NCI-H1048 (cell line): ENCODE data around the gene PTPRR.
"Not testable (repeated sequence)": the region's sequence is repeated elsewhere in the genome, so short reads cannot be mapped to it uniquely, and the experiment has no call there.

Source experiments
- DNase-seq: peaks from one replicate; lab custom pipeline; 2025; lab: John Stamatoyannopoulos, UW

The PTPRR gene

DNA sequence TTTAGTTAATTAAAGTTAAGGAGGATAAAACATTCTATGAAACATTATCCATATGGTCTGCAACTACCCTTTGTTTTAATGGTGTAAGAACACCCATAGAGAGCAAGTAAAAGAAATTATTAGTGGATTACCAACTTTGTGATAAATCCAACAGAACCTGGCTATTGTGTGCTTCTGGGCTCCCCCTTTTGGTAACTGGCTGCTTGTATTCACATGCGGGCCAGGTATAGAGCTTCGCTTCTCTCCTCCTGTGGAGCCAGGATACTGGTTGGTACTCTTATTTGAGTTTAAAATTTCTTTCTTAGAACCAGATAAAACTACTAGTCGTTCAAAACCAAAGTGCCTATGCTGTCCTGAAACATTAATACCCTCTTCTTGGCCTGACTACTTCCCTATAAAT, 81.0 kb downstream of the PTPRR start:
- no peak for DNase-seq

DNA sequence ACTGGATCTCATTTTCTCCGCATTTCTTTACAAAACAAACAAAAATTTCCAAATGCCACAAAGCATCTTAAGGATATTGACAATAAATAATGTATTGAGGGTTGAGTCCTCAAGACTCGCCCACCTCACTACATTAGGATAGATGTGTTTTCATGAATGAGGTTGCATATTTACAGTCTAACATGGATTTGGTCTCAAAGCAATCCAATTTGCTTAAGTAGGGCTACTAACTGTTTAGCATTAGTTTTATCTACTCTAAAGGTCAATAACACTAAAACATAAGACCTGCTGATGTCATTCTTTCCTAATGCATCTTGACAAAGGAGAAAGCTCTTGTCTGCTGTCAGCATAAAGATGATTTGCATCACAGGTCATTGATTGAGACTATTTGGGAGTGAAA, 82.4 kb downstream of the PTPRR start:
- no peak for DNase-seq

DNA sequence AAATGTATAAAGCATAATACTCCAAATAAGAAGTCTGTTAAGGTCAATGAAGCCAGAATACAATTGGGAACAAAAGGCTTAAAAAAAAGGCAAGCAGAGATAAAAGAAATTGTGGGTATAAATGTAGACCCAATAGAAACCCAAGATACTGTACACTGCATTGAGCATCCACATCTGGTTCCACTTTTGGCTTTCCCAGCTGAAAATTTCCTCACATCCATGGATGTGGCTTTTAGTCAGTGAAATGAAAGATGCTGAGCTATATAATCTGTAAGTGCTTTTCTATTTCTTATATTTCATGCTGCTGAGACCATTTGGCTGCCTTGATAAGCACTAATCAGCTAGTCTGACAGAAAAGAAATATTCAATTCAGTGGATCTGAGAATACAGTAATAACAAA, 83.5 kb downstream of the PTPRR start:
- DNase-seq = no peak

DNA sequence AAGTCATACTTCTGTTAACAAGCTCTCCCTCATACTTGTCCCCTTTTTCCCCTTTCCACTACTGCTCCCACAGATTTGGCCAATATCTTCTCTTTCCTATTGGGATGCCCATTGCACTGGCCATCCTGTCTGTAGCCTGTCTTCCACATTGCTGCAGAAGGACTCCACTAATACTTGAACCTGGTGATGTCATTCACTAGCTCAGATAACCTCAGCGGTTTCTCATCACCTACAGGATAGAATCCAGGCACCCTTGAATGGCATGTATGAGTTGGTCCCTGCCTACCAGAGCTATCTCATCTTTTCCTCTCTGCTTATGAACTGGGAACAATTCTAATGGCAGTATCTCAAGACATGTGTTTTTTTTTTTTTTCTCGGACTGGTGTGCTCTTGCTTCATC, 84.6 kb downstream of the PTPRR start:
- DNase-seq = no peak

DNA sequence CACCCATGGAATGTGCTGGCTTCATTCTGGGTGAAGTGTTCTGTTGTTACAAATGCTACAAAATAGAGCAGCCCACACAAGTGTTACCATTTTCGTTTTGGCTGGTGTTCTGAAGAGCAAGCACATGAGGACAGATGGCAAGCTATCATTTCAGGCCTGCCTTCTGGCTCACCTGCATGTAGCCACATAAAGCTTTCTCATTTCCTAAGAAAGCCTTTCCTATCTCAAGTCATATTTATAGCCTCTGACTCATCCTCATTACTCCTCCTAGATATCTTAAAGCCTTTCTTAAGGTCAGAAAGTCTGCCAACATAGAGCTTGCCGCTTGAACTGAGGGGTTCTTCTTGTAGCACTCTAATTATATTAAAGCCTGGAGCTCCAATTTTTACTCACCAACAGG, 89.0 kb downstream of the PTPRR start:
- DNase-seq = no peak

DNA sequence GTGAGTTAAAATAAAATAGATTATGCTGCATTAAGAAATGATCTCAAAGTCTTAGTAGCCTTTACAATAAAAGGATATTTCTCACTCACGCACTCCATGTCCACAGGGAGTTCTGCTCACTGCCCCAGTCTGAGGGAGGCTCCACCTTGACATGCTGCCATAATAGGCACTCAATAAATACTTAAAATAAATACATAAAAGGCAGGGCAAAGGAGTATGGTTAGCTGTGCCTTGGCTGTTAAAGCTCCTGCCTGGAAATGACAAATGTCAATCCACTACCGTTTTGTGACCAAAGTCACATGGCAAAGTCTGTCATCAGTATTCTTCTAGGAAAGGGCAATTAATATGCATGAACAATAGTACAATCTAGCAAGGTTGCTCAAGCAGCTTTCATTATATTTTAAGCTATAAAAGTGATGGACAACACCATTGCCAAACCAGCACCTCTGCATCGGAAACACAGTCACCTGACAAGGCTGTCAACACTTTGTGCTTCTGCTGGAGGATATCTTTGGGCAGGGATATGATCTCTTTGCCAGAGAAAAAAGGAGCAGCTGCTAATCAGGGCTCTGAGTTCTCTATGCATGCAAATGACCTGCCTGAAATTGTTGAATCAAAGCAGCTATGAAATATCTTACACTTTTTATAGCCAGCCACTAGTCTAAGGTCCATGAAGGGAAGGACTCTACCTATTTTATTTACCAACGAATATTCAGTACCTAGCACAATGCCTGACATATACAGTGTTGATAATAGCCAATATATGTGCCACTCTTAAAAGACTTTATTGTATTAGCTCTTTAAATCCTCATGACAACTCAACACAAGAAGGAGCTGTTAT, 90.1 kb downstream of the PTPRR start:
- no peak for DNase-seq

DNA sequence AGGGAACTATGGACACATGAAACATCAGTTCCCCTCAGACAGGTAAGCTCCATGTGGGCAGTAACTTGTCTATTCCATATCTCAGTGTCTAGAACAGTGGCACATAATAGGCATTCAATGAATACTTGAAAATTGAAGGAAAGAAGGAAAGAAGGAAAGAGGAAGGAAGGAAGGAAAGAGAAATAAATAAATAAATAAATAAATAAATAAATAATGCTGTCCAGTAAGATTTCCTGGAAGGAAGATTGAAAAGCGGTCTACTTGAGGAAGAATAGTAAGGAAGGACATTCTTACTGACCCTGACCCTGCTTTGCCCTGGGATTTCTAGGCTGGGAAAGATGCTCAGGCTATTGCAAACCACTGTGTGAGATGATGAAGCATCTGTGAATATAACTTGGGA, 91.5 kb downstream of the PTPRR start:
- DNase-seq = no peak

DNA sequence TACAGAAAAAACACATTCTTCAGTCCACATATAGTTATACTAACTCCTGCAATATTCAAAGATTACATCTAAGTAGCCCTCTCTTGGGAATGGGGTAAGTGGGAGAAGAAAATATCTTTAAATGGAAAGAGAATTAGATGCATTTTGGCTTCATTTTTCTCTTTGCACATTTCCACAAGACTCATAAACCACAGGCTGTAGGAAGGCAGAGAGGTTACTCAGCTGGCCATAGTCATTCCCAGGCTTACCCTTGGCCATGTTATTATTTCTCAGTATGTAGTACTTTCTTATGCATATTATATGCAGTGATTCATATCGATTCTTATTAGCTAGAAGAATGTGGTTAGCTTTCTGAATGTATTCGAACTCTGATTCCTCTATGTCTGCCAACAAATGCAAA, 92.2 kb downstream of the PTPRR start:
- DNase-seq = no peak

DNA sequence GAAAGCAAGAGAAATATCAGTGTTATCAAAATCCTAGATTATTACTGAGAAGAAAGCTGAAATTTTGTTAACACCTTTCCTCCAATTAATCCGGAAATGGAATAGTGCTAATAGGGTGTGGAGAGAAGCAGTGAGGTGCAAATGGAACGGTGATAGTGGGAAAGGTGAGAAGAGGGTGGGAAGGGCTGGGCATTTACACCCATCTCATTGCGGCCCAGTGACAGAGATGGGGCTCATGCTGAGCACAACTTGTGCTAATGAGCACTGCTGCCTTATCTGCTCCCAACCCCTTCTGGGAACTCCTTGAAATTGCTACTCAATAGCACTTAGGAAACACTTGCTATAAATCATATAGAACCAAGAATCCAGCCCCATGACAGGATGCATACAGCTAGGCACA, 94.4 kb downstream of the PTPRR start:
- DNase-seq = no peak

DNA sequence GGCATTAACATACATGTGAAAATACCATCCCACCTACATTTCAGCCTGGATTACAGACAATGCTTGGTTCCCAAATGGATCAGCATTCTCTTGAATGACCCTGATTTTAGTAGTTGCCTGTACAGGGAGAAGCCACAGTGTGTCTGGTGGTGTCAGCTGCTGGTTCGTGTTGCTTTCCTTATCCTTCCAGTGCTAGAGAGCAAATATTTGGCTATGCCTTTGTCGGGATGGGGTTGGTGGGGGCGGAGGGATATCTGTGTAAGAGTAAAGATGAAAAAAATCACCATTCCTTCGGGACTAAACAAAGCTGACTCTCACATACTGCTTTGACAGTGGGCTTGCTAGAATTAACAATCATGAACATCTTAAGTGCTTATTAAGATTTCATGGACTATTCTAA, 96.0 kb downstream of the PTPRR start:
- no peak for DNase-seq

DNA sequence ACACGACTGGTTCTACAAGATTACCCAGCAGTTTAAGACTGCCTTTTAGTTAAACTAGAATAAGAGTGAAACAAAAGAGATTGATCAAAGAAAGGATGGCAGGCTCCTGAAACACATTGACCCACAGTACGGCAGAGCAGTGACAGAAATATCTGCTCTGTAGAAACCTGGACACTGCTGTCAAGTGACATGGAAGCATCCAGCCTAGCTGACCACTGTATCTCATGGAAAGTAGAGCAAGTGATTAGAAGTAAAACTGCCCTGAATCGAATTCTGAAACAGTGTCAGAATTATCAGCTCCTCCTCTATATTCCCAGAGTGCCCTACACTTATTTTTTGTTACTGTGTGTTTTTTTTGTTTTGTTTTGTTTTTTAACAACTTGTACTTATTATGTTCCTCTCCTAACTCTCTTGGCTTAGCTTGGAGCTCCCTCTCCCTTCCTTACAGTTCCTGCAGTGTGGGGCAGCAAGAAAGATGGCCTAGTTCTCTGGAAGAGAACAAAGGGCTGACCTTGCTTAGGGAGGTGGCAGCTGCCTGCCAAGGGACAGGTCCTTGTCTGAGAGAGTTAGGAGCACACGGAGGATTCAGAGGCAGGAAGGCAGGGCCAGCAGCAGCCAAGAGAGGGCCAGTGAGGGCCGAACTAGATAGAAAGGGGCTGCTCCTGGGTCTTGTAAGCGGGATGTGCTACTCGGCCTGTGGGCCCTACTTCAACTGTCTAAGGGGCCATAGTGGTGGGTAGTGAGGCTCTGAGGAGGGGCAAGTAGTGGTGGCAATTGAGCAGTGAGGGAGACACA, 97.2 kb downstream of the PTPRR start:
- DNase-seq = no peak

DNA sequence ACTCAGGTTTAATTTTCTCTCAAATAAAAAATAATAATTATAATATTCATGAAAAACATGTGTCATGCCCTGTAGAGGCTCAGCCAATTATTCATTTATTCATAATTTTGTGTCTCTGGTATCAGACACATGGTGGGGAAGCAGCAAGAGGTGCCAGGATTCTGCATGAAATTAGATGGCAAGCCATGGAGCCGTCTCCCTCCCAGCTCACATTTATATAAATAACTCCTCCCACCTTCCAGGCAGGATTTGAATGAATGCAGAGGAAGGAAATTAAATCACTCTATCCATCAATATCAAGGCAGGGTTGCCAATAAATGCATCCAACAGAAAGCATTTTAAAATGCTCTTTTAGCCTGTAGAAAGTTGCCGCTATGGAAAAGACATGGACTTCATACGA, 98.1 kb downstream of the PTPRR start:
- DNase-seq = no peak

DNA sequence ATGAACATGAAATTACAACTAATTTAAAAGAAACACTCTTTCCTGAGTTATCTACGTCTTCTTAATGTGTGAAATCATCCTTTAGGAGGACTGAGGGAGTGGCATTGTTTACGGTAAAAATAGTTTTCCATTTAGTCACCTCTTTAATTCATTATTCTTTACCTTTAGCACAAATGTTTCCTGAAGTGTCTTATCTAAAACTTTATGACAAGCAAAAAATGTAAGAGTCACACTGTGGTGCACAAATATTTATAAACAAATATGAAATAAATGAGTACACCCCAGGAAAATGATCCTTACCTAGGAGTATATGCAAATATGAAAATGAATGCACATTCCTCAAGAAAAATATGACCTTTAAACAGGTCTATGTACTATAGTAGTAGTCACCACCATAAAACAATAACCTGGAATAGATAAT, 104.6 kb downstream of the PTPRR start:
- no peak for DNase-seq

DNA sequence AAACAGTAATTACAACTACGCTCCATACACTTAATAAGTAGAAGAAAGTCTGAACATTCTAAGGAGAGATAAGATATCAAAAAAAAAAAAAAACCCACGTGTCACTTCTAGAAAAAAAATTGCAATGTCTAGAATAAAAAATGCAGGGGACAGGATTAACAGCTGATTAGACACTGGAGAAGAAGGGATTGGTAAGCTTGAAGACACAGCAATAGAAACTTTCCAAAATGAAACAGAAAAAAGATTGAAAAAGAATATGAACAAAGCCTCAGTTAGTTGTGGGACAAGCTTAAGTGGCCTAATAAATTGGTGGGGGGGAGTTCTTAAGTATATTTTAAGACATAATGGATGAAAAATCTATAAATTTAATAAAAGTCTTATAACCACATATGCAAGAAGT, 105.5 kb downstream of the PTPRR start:
- no peak for DNase-seq

DNA sequence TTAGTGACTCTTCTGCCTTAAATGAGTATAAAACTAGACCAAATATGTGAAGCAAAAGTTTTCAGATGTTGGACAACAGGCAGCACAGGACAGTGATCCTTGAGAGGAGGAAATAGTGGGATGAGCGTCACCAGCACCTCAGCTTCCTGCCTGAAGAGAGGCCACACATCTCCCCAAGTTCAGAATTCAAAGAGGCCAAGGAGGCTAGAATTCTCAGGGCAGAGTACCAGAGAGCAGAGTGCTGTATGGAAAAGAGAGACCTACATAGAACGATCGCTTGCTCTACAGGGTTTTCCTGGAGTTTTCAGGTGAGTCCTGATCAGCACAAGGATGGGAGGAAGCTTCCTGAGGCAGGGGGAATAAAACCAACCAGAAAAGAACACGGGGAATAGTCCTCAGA, 107.0 kb downstream of the PTPRR start:
- no peak for DNase-seq

DNA sequence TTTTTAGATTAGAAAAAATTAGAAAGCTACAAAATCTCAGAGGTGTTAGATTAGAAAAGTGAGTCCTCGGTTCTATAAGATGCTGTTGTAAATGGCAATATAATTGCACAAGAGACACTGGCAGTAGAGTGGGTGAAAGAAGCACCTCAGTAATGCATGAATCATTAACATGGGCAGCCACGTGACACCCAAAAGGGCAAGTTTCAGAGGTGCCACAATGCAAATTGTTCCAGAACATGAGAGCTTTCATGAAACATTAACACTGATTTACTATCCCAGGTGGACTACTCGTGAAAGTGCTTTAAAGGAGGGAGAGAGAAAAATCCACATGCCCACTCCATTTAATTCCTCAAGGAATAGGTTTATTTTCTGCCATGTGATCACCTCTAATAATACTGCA, 108.4 kb downstream of the PTPRR start:
- DNase-seq = no peak

DNA sequence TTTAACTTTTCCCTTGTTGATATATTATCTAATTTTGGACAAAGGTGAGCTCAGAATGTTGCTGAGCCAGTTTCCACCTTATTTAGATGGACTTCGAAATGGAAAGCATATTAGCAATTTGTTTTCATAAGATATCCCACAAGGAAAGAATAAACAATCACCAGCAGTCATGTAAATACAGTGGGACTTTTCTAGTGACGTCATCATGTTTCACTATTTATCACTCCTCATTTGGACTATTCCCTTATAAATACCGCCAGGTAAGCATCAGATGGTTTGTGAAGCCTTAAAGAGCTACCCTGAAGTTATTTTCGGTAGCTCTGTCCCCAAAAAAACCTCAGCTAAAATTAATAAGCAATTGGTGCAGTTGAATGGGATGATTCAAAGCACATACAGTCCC, 110.7 kb downstream of the PTPRR start:
- DNase-seq = no peak

DNA sequence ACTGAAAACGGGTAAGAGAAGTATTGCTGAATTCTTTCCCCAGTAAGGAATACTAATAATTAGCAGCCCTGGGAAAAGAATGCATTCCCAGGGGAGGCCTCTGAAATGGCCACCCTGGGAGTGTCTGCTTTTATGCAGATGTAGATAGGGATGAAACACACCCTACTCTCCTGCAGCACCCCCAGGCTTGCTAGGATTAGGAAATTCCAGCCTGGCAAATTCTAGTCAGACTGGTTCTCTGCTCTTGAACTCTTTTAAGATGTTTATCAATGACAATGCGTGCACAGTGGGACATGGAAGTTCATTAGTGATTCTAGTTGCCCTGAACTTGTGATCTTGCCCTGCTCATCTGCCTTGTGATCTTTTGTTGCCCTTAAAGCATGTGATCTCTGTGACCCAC, 112.5 kb downstream of the PTPRR start:
- DNase-seq = not testable (repeated sequence)

DNA sequence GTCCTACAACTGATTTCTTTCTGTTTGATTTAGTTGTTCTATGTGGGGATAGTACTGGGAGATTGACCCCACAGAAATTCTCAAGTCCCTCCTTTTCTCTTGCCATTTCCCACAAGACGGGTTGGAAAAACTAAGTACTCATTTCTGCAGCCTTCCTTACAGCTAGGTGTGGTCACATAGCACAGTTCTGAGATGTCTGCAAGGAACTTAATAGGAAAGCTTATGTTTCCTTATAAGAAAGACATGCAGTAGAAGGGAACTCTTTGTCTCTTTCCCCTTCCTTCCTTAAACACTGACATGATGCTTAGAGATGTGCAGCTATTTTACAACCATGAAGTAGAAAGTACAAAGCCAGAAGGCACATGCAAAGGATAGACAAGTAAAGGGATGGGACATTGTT, 113.7 kb downstream of the PTPRR start:
- DNase-seq = no peak

DNA sequence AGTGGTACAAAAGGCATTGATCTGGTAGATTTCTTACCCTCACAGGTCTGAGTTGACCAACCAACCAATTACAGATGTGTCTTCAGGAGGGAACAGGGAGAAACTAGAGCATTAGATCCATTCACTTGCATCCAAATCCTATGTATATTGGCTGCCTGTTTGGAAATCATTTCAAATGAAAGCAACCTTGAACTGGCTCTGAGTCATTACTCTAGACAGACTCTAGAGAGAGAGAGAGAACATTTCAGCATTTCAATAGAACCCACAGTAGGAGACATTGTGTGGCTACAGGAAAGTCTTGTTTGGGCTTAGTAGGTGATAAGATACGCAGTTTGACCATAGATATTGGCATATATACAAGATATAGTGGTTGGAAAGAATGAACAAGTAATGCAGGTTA, 114.5 kb downstream of the PTPRR start:
- DNase-seq = no peak

DNA sequence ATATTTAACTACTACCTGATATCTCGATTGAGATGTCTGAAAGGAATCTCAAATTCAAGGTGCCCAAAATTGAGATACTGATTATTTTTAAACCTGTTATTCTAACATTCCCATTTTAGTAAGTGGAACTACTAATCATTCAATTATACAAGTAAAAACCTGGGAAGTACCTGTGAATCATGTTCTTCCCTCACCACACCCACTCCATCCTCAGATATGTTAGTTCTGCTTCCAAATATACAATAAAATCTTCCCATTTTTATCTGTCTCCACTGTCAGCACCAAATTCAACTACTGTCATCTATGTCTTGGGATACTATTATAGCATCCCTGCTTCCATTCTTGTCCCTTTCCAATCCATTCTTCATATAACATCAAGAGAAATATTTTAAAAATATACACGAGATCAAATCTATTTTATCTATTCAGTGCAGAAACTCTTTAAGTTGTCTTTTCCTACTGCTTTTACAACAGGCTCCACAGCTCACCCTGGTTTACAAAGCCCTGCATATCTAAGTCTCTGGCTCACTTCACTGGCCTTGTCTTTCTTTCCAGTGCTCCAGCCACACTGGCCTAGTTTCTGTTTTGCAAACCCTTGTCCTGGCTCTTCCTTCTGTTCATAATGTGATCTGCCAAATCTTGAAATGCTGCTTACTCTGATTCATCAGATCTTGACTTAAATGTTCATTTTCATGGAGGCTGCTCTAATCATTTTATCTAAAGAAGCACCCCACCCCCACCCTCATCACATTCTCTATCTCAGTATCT, 122.3 kb downstream of the PTPRR start:
- no peak for DNase-seq

DNA sequence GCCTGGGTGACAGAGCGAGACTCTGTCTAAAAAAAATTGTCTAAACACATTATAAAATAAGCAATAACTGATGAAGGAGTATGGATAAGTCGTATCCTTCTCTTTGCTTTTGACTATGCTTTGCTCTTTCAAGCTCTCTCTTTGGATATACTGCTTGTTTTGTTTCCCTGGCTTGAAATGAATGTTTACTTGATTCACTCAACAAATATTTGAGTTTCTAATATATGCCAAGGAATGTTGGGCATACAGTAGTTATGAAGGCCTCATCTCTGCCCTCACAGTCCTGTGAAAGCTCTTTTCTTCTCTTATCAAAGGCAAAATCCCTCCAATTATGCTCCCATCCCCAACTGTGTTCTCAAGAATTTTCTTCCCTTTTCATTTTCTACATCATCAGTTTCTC, 123.5 kb downstream of the PTPRR start:
- no peak for DNase-seq

DNA sequence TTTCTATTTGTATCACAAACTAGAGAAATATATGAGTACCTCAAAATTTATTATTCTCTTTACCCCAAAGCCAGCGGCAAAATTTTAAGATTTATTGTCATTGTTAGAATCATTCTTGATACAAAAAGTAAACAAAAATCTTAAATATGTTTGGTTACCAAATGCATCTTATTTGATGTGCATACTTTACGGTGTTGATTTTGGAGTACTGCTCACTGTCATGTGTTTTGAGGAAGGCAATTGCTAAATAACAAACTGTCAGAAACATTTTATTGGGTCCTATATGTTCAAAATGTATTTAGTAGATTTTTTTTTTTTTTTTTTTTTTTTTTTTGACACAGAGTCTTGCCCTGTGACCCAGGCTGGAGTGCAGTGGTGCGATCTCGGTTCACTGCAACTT, 124.9 kb downstream of the PTPRR start:
- DNase-seq = no peak
